Measurements from ENCODE around the gene BLOC1S6. TPM values are rescaled to one million over a fixed set of nuclear protein-coding genes. Genes with fewer than 3 reads are reported as not detected.

The BLOC1S6 gene
- total and polyA plus RNA-seq, 9 of the 15 experiments (the other 6 are each of a cell fraction or from before 2014, with no cell fraction given) = 18.2 to 72.4 (median 38.4) TPM

DNA sequence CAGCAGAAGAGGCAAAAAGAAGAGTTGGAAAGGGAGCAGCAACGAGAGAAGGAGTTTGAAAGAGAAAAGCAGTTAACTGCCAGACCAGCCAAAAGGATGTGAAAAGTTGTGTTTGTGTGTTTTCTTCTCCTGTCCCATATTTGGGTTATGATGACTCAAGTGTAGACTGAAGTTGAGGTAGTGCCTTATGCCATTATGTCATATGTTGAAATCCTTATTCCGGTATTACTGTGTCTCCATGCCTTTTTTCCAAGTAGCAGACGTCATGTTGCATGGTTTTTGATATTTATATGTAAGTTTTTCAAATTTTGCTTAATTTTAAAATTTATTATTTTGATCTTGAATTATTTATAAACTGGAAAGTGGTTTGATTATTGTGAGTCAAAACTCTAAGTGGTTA is 19.2 kb downstream of the BLOC1S6 start:
- FAIRE-seq = no peak
- POLR2A ChIA-PET = no interaction called here
- no peak for TF ChIP-seq CAMTA2 (CRISPR knock-in tag; conservative IDR thresholded peaks at IDR 0.05)
- TF ChIP-seq PHF20 (IDR thresholded peaks at IDR 0.05; ENCODE audit: partially characterized antibody) = no peak
- no peak for TF ChIP-seq TEAD4 (IDR thresholded peaks at IDR 0.05; ENCODE audit: low read length)
- no peak for TF ChIP-seq TEAD4 (CRISPR knock-in tag; IDR thresholded peaks at IDR 0.05; ENCODE audit: borderline replicate concordance)
- no peak for TF ChIP-seq ARID1B (IDR thresholded peaks at IDR 0.05)
- no peak for TF ChIP-seq MCM5 (IDR thresholded peaks at IDR 0.05; ENCODE audit: low read depth)
- TF ChIP-seq, protein P1, sequence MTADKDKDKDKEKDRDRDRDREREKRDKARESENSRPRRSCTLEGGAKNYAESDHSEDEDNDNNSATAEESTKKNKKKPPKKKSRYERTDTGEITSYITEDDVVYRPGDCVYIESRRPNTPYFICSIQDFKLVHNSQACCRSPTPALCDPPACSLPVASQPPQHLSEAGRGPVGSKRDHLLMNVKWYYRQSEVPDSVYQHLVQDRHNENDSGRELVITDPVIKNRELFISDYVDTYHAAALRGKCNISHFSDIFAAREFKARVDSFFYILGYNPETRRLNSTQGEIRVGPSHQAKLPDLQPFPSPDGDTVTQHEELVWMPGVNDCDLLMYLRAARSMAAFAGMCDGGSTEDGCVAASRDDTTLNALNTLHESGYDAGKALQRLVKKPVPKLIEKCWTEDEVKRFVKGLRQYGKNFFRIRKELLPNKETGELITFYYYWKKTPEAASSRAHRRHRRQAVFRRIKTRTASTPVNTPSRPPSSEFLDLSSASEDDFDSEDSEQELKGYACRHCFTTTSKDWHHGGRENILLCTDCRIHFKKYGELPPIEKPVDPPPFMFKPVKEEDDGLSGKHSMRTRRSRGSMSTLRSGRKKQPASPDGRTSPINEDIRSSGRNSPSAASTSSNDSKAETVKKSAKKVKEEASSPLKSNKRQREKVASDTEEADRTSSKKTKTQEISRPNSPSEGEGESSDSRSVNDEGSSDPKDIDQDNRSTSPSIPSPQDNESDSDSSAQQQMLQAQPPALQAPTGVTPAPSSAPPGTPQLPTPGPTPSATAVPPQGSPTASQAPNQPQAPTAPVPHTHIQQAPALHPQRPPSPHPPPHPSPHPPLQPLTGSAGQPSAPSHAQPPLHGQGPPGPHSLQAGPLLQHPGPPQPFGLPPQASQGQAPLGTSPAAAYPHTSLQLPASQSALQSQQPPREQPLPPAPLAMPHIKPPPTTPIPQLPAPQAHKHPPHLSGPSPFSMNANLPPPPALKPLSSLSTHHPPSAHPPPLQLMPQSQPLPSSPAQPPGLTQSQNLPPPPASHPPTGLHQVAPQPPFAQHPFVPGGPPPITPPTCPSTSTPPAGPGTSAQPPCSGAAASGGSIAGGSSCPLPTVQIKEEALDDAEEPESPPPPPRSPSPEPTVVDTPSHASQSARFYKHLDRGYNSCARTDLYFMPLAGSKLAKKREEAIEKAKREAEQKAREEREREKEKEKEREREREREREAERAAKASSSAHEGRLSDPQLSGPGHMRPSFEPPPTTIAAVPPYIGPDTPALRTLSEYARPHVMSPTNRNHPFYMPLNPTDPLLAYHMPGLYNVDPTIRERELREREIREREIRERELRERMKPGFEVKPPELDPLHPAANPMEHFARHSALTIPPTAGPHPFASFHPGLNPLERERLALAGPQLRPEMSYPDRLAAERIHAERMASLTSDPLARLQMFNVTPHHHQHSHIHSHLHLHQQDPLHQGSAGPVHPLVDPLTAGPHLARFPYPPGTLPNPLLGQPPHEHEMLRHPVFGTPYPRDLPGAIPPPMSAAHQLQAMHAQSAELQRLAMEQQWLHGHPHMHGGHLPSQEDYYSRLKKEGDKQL (CRISPR knock-in tag; IDR thresholded peaks at IDR 0.05; ENCODE audit: borderline replicate concordance) = no peak
- TF ChIP-seq ATF7 (IDR thresholded peaks at IDR 0.05) = no peak
- no peak for TF ChIP-seq TARDBP (IDR thresholded peaks at IDR 0.05)
- TF ChIP-seq, protein P2, sequence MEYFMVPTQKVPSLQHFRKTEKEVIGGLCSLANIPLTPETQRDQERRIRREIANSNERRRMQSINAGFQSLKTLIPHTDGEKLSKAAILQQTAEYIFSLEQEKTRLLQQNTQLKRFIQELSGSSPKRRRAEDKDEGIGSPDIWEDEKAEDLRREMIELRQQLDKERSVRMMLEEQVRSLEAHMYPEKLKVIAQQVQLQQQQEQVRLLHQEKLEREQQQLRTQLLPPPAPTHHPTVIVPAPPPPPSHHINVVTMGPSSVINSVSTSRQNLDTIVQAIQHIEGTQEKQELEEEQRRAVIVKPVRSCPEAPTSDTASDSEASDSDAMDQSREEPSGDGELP (CRISPR knock-in tag; IDR thresholded peaks at IDR 0.05; ENCODE audit: borderline replicate concordance) = no peak
- no peak for TF ChIP-seq MXI1 (IDR thresholded peaks at IDR 0.05; ENCODE audit: low read depth, low read length)
- TF ChIP-seq, protein P3, sequence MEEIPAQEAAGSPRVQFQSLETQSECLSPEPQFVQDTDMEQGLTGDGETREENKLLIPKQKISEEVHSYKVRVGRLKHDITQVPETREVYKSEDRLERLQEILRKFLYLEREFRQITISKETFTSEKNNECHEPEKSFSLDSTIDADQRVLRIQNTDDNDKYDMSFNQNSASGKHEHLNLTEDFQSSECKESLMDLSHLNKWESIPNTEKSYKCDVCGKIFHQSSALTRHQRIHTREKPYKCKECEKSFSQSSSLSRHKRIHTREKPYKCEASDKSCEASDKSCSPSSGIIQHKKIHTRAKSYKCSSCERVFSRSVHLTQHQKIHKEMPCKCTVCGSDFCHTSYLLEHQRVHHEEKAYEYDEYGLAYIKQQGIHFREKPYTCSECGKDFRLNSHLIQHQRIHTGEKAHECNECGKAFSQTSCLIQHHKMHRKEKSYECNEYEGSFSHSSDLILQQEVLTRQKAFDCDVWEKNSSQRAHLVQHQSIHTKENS (CRISPR knock-in tag; IDR thresholded peaks at IDR 0.05) = no peak
- no peak for TF ChIP-seq ZNF354B (CRISPR knock-in tag; IDR thresholded peaks at IDR 0.05)
- Histone ChIP-seq H4K20me1 (replicated peaks; ENCODE audit: control insufficient read depth, insufficient read depth, low read length) (no peaks in the 10 kb centered on the region), H3K27me3 (ENCODE audit: control insufficient read depth in 2 of 2, insufficient read depth in 2 of 2, low read length in 2 of 2) (no peaks in the 10 kb centered on the region), H3K4me3 (no peak overlapping the region), H3K9ac (ENCODE audit: insufficient read depth in 1 of 2, low read depth in 2 of 2, low read length in 2 of 2) (no peak overlapping the region), H3K36me3 (ENCODE audit: control insufficient read depth, insufficient read depth, low read length) (peaks cover 38% of the 10 kb centered on the region), H3K27ac (ENCODE audit: extremely low read depth, low read depth, low read length) (no peak overlapping the region), H3K4me1 (replicated peaks in 1 of 2; ENCODE audit: control insufficient read depth in 2 of 2, insufficient read depth in 2 of 2, low read length in 2 of 2) (no peaks in the 10 kb centered on the region), H3K79me2 (ENCODE audit: control insufficient read depth, insufficient read depth, low read length) (peaks cover 3% of the 10 kb centered on the region), H3K4me2 (ENCODE audit: insufficient read depth, low read length) (no peak overlapping the region), H2AFZ (ENCODE audit: low read depth, low read length) (no peak overlapping the region), H3K9me1 (ENCODE audit: control insufficient read depth, insufficient read depth, low read length) (no peaks in the 10 kb centered on the region), H3K9me3 (replicated peaks; ENCODE audit: control insufficient read depth, insufficient read depth, low read depth, low read length) (no peaks in the 10 kb centered on the region)
- DNase-seq (ENCODE audit: extremely low read depth in 1 of 4, low spot score in 3 of 4) = no peak
- BruUV-seq (replicated peaks) = no TSS peak
- CTCF ChIA-PET (ENCODE audit: low intra/inter-chr PET ratio) = interaction anchor here (1.2 kb wide), 1 partner anchor 148 kb away, joined by 3 read pairs; no protein-coding TSS in a partner anchor
- in situ Hi-C loops (cut with MboI) = loop anchor here (25.0 kb wide), 1 partner anchor 419 kb away; the partner anchor contains the start of gene SHF
- WGBS (ENCODE audit: insufficient coverage, low coverage, missing lambda C conversion rate) = 77% methylated on average over 3 of the region's 3 CpGs
- ATAC-seq = no peak
- intact Hi-C loops (cut with micrococcal nuclease) = no loop called here

Data from K562 (cell line).